Immature natural killer cell (primary cell): ENCODE measurements around the gene PSME2. TPM values are rescaled to one million over a fixed set of nuclear protein-coding genes. Genes with fewer than 3 reads are reported as not detected.

Experiments used
- DNase-seq, 3 donors: peaks; one replicate each; pipeline ENCODE4 v3.0.0; 2022; ENCODE audit warnings: mixed read lengths in 1 of 3
- H3K27ac Mint-ChIP-seq, 6 donors: one replicate each; pipeline ENCODE4 v1.8.0; 2020; ENCODE audit warnings: mixed read lengths in 6 of 6, mild to moderate bottlenecking in 5 of 6, inconsistent platforms in 4 of 6, moderate library complexity in 3 of 6
- H3K27me3 Mint-ChIP-seq, 3 donors: one replicate each; pipeline ENCODE4 v1.8.0; 2020 to 2021; ENCODE audit warnings: low read depth in 3 of 3, mild to moderate bottlenecking in 3 of 3, mixed read lengths in 3 of 3, moderate library complexity in 3 of 3, inconsistent platforms in 1 of 3
- H3K36me3 Mint-ChIP-seq, 3 donors: one replicate each; pipeline ENCODE4 v1.8.0; 2020; ENCODE audit warnings: mixed read lengths in 3 of 3, inconsistent platforms in 2 of 3, mild to moderate bottlenecking in 2 of 3
- H3K4me1 Mint-ChIP-seq, 2 donors: one replicate each; pipeline ENCODE4 v1.8.0; 2020; ENCODE audit warnings: inconsistent platforms in 2 of 2, mild to moderate bottlenecking in 2 of 2, mixed read lengths in 2 of 2, moderate library complexity in 1 of 2
- H3K4me3 Mint-ChIP-seq, 5 donors: one replicate each; pipeline ENCODE4 v1.8.0; 2020; ENCODE audit warnings: mild to moderate bottlenecking in 5 of 5, mixed read lengths in 5 of 5, inconsistent platforms in 3 of 5, moderate library complexity in 3 of 5
- H3K9me3 Mint-ChIP-seq, 6 donors: one replicate each; pipeline ENCODE4 v1.8.0; 2020; ENCODE audit warnings: mild to moderate bottlenecking in 6 of 6, mixed read lengths in 6 of 6, inconsistent platforms in 4 of 6, moderate library complexity in 3 of 6
- polyA plus RNA-seq, 3 donors: library from polyadenylated mRNA; unstranded; fragments of 300-500 nt; fragmentation: Illumina TruSeq; gene quantifications; one replicate each; pipeline ENCODE4 v1.2.3, GENCODE V29; 2021

PSME2 gene
- polyA plus RNA-seq, 3 donors from 2014 or later, result 650 to 1,160 (median 776) TPM

DNA sequence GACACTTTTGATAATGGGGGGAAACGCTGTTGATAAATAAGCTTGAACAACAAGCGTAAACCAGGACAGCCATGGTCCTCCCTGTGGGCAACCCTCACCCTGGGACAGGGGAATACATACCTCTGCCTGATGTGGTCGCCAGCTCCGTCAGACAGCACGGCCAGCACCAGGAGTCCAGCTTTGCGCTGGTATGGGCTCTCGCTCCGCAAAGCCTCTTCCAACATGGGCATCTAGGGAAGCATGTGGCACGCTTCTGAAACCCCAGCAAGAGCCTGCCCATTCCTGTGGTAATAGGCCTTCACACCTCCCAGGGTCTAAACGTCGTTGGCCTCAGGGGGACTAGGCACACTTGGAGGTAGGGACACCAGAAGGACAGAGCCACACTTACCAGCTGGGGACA, 39.3 kb upstream of the PSME2 start:
- Mint-ChIP-seq H3K27me3 (peaks cover 9 to 21% (median 11%) of the 10 kb centered on the region in 3 donors), H3K4me3 (no peak overlapping the region), H3K36me3 (peaks cover 0 to 8% (median 3%) of the 10 kb centered on the region in 3 donors), H3K4me1 (peaks cover 28 to 29% of the 10 kb centered on the region in 2 donors), H3K27ac (peak overlapping the region in 2 of 6 donors; percentile 16 to 36), H3K9me3 (no peaks in the 10 kb centered on the region)
- no peak for DNase-seq

DNA sequence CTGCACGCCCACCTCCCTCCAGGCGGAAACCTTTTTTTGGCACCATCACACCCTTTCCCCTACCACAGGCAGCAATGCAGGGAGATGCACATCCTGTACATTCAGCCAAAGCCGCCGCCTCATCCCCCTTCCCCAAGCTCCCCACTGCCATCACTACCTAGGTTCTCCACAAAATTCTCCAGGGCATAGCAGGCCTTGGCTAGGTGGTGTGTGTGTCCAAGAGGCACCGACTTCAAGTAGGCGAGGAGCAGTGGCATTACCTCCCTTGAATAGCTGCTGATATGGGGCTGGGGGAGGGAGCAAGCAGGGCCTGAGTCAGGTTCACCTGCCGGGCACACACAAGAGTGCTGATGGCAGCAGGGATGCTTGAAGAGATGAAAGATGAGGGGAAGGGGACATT, 38.6 kb upstream of the PSME2 start:
- Mint-ChIP-seq H3K27ac (peak overlapping the region in 1 of 6 donors; percentile 34), H3K4me3 (no peak overlapping the region), H3K4me1 (peaks cover 28% of the 10 kb centered on the region in 2 donors), H3K9me3 (no peaks in the 10 kb centered on the region), H3K27me3 (peaks cover 9 to 19% (median 11%) of the 10 kb centered on the region in 3 donors), H3K36me3 (peaks cover 0 to 10% (median 3%) of the 10 kb centered on the region in 3 donors)
- no peak for DNase-seq

DNA sequence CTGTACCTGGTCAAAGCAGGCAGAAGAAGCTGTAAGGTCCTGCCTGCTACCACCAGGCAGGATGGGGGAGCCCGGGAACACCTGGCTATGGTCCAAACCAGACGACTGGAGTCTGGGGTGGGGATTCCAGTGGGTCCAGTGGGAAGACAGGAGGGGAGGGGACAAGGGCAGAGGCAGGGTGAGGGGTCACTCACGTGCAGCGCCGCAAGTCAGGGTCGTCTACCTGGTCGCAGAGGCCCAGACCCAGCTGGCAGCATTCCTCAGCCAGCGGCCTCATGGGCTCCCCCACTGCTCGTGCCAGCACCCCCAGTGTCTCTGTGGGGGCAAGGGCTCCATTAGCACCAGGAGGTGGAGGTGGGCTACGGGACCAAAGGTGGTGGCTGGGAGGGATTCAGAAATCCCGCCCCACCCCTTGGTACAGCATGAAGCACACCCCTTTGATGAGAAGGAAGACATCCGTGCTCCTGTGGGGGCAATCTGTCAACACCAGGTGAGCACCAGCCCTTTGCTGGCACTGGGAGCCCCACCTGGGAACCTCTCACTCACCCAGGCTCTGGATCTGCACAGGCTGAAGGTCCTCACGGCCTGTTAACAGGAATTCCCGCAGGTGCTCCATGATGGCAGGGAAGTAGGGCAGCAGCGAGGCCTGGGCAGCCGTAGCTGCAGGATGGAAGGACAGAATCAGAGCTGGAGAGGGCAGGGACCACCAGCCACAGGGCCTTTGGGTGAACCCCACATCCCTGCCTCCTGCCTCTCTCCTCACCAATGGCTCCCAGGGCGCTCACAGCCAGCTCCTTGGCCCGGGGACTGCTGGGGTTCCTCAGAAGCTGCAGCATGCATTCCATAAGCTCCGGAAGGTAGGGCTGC, 37.9 kb upstream of the PSME2 start:
- Mint-ChIP-seq H3K27ac (no peak overlapping the region), H3K27me3 (peaks cover 9 to 19% (median 11%) of the 10 kb centered on the region in 3 donors), H3K36me3 (peaks cover 0 to 14% (median 3%) of the 10 kb centered on the region in 3 donors), H3K4me1 (peaks cover 25% of the 10 kb centered on the region in 2 donors), H3K4me3 (no peak overlapping the region), H3K9me3 (no peaks in the 10 kb centered on the region)
- DNase-seq, result no peak

DNA sequence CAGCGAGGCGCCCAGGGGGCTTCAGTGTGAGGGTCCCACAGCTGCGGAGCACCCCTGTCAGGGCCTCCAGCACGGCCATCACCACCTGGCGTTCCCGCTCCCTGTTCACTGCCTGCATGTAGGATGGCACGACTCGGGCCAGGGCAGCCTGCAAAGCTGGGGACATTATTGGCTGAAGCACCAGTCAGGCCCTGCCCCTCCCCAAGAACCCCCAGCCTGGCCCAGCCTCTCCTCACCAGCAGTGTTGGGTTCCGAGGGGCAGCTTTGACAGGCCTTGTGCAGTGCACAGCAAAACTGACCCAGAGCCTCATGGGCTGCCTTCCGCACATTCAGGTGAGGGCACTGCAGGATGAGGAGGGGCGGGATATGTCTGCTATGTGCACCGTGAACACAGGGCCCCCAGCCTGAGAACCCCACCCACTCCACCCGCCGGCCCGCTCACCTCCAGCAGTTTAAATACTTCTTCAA, 36.6 kb upstream of the PSME2 start:
- H3K4me3 Mint-ChIP-seq, result no peak overlapping the region
- H3K27ac Mint-ChIP-seq, result peak overlapping the region in 1 of 6 donors; percentile 67
- peaks cover 6 to 11% (median 8%) of the 10 kb centered on the region in 3 donors for H3K27me3 Mint-ChIP-seq
- peaks cover 0 to 18% (median 3%) of the 10 kb centered on the region in 3 donors for H3K36me3 Mint-ChIP-seq
- no peaks in the 10 kb centered on the region for H3K9me3 Mint-ChIP-seq
- H3K4me1 Mint-ChIP-seq, result peaks cover 13% of the 10 kb centered on the region in 2 donors
- DNase-seq, result no peak

DNA sequence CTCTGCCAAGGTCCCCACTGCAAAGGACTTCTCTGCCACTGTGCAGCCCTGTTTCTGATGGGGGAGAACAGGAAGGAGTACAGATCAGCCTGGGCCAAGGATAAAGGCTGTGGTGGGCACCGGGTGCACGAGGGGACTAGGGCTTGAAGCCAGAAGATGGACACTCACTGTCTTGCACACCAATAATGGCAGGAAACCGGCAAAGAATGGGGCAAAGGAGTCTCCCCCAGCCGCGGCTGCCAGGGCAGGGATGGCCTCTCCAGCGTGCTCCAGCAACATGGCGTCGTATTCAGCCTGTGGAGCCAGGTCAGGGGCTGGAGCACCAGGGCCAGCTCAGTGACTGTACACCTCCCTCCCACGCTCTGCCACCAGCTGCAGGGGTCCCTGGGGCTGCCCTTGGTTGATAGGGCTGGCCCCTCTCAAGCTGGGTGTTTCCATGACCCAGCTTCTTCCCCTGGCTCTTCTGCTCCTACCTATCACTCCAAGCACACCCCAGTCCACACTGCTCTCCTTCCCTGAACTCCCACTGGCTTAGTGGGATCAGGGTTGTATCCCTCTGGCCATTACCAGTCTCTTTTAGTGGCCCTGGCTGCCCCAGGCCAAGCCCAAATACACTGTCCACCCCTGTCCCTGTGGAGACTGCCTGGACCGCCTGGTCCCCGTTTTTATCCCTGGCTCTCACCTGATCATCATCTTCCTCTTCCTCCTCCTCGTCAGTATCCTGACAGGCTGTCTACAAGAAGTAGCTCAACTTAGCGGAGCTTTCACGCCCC, 35.9 kb upstream of the PSME2 start:
- peaks cover 5 to 6% of the 10 kb centered on the region in 2 donors for H3K4me1 Mint-ChIP-seq
- DNase-seq, result no peak
- peaks cover 0 to 18% (median 3%) of the 10 kb centered on the region in 3 donors for H3K36me3 Mint-ChIP-seq
- no peaks in the 10 kb centered on the region for H3K9me3 Mint-ChIP-seq
- H3K27ac Mint-ChIP-seq, result peak overlapping the region in 5 of 6 donors; percentile 16 to 83 (median 53)
- H3K4me3 Mint-ChIP-seq, result no peak overlapping the region
- peaks cover 6 to 8% (median 7%) of the 10 kb centered on the region in 3 donors for H3K27me3 Mint-ChIP-seq

DNA sequence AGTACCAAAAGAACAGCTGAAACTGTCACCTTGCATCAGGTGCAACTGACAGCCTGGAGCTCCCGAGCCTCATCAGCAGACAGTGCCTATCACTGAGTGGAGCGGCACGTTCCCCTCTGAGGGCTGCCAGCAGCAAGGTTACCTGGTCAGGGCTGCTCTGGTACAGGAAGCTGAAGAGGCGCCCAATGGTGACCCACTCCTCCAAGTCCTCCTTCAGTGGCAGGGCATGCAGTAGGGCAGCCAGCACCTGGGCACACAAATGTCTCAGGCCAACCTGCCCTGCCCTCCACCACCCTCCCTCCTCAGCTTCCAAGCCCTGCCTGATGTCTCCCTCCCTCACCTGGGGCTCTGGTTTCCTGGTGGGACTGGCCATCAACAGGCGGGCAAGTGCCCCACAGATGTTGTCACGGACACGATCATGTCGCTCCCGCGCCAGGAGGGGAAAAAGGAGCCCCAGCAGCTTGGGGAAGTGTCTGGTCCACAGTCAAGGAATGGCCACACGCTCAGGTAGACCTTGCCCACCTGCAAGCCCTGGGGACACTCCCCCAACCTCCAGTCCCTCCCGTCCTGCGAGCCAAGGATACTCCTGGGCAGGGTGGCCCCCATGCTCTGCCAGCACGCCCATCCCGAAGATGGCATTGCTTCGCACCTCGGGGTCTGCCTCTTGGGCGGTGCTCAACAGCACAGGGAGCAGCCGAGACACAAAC, 35.1 kb upstream of the PSME2 start:
- Mint-ChIP-seq H3K9me3 (no peaks in the 10 kb centered on the region), H3K4me1 (peaks cover 0 to 1% of the 10 kb centered on the region in 2 donors), H3K27me3 (peaks cover 7 to 9% (median 8%) of the 10 kb centered on the region in 3 donors), H3K36me3 (peaks cover 0 to 18% (median 3%) of the 10 kb centered on the region in 3 donors), H3K27ac (peak overlapping the region in 1 of 6 donors; percentile 46), H3K4me3 (no peak overlapping the region)
- DNase-seq, result no peak

DNA sequence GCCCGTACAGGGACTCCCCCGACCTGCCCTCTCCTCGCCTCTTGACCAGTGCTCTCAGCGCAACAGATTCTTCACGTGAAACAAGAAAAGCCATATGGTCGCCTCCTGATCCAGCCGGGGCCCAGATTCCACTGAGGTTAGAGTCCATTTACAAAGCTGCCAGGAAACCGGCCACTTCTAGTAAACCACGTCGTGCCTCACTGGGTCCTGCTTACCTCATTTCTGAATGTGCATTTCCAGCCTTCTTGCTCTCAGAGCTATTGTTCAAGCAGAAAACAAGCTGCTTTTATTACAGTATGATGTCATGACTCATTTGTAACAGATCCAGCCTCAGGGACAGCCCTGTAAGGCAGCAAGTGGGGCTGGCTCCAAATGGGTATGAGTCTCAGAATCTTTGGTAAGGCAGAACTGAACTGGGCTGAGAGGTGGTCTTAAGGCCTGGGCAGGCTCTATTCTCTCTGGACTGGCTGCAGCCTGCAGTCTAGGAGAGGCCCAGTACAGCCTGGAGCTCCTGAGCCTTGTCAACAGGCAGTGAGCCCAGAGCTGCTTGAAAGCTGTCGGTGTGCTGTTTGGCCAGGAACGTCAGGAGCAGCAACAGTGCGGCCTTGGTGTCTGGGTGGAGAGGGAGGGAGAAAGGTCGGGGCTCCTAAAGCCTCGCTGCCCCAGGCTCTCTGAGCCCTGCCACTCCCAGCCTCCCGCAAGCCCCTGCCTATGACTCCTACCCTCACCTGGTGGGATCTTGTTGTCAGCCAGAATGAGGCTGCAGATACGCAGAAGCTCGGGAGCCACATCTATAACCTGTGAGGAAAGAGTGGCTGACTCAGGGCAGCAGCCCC, 33.8 kb upstream of the PSME2 start:
- H3K27ac Mint-ChIP-seq, result peak overlapping the region in 4 of 6 donors; percentile 5 to 69 (median 46)
- peaks cover 0 to under 1% (median 0%) of the 10 kb centered on the region in 6 donors for H3K9me3 Mint-ChIP-seq
- peaks cover 6 to 9% (median 8%) of the 10 kb centered on the region in 3 donors for H3K27me3 Mint-ChIP-seq
- no peak for DNase-seq
- H3K4me3 Mint-ChIP-seq, result no peak overlapping the region
- H3K36me3 Mint-ChIP-seq, result peaks cover 0 to 18% (median 3%) of the 10 kb centered on the region in 3 donors
- H3K4me1 Mint-ChIP-seq, result no peaks in the 10 kb centered on the region

DNA sequence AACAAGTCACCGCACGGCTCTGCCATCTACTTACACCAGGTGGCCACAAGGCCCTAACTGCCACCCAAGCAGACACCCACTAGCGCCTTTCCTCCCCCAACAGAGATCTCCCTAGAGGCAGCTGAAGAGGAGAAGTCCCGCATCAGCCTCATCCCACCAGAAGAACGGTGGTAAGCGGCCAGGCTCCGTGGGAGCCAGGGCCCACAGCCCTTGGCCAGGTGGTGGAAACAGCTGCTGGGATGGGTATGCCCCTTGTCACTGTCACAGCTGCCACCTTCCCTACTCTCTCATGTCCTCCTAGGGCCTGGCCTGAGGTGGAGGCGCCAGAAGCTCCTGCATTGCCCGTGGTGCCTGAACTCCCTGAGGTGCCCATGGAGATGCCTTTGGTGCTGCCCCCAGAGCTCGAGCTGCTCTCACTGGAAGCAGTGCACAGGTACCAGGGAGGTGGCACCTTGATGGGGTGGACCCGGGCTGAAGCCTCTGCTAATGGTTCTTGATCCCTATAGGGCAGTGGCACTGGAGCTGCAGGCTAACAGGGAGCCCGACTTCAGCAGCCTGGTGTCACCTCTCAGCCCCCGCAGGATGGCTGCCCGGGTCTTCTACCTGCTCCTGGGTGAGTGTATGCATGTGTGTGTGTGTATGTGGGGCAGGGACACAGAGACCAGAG, 33.0 kb upstream of the PSME2 start:
- Mint-ChIP-seq H3K4me1 (no peaks in the 10 kb centered on the region), H3K36me3 (peaks cover 3 to 22% (median 4%) of the 10 kb centered on the region in 3 donors), H3K9me3 (peaks cover 0 to 1% (median 0%) of the 10 kb centered on the region in 6 donors), H3K27me3 (peaks cover 4 to 9% (median 5%) of the 10 kb centered on the region in 3 donors), H3K4me3 (no peak overlapping the region), H3K27ac (peak overlapping the region in 3 of 6 donors; percentile 7 to 40 (median 37))
- DNase-seq, result no peak

DNA sequence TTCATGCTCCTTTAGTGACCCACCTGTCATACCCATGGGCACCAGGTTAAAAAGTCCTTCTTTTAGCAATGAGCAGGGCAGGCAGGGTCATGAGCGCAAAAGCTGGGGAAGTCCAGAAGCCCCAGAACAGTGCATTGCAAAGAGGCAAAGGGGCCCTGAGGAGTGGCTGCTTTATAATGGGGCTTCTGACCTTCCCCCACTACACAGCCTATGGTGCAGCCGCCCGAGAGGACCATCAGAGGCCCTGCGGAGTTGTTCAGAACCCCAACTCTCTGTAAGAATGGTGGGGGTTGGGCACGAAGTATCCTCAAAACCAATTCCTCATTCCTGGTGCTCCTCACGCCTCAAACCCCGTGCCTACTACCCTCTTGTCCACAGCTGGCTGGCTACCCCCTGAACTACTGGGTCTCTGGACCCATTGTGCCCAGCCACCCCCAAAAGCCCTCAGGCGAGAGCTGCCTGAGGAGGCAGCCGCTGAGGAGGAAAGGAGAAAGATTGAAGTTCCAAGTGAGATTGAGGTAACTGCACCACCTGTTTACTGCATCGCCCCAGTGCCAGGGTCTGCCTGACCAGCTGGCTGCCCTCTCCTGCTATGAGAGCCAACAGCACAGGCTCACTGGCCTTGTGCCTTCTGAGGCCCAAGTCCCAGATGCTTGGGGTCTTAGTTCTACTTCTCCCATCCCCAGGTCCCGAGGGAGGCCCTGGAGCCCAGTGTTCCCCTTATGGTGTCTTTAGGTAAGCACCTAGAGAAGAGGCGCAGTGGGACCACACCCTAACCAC, 32.2 kb upstream of the PSME2 start:
- H3K27ac Mint-ChIP-seq, result peak overlapping the region in 2 of 6 donors; percentile 7 to 40
- H3K36me3 Mint-ChIP-seq, result peaks cover 3 to 24% (median 4%) of the 10 kb centered on the region in 3 donors
- no peak overlapping the region for H3K4me3 Mint-ChIP-seq
- no peak for DNase-seq
- H3K9me3 Mint-ChIP-seq, result peaks cover 0 to 1% (median 0%) of the 10 kb centered on the region in 6 donors
- peaks cover 4 to 12% (median 6%) of the 10 kb centered on the region in 3 donors for H3K27me3 Mint-ChIP-seq
- H3K4me1 Mint-ChIP-seq, result peaks cover under 1% of the 10 kb centered on the region in 2 donors

DNA sequence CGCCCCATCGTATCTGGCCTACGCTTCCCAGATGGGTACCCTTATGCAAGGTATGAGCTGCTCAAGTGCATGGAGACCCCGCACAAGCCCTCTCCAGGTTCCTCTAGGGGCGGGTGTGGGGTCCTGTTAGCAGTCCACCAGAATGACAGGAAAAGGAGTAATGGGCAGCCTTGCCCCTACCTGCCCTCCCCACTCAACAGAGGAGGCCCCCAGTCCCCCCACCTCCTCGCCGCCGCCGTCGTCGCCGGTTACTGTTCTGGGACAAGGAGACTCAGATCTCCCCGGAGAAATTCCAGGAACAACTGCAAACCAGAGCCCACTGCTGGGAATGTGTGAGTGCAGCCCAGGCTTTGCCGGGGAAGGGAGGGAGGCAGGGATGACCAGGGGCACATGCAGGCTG, 31.5 kb upstream of the PSME2 start:
- peaks cover 2 to 7% of the 10 kb centered on the region in 2 donors for H3K4me1 Mint-ChIP-seq
- no peak overlapping the region for H3K4me3 Mint-ChIP-seq
- H3K36me3 Mint-ChIP-seq, result peaks cover 3 to 24% (median 4%) of the 10 kb centered on the region in 3 donors
- H3K27me3 Mint-ChIP-seq, result peaks cover 4 to 12% (median 6%) of the 10 kb centered on the region in 3 donors
- no peak for DNase-seq
- H3K27ac Mint-ChIP-seq, result no peak overlapping the region
- peaks cover 0 to 1% (median 0%) of the 10 kb centered on the region in 6 donors for H3K9me3 Mint-ChIP-seq

DNA sequence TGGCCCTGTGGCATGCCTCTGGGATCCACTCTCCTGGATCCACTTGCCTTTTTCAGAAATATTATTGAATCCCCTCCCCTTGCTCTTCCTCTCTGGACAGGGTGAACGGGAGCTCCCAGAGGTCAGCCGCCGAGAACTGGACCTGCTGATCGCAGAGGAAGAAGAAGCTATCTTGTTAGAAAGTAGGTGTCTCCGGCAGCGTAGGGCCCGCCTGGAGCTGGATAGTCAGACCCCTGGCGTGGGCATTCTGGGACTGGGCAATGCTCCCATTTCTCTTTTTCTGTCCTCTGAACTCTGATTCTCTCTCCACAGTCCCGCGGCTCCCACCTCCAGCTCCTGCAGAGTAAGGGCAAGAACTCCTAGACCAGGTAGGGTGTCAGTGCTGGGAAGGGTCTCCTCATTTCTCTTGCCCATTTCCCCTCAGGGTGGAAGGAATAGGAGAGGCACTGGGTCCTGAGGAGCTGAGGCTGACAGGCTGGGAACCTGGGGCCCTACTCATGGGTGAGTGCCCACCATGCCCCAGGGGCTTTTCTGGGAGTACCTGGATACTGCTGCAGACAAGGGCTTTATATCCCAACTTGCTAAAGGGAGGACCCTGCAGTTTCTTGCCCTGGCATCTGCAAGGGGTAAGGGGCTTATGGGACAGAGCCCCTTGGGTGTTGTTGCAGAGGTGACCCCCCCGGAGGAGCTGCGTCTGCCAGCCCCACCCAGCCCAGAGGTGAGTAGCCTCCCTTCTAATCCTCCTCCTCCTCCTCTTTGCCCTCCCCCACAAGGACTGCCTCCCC, 30.8 kb upstream of the PSME2 start:
- H3K27ac Mint-ChIP-seq, result peak overlapping the region in 1 of 6 donors; percentile 76
- H3K36me3 Mint-ChIP-seq, result peaks cover 0 to 19% (median 4%) of the 10 kb centered on the region in 3 donors
- peaks cover 0 to 1% (median 0%) of the 10 kb centered on the region in 6 donors for H3K9me3 Mint-ChIP-seq
- H3K27me3 Mint-ChIP-seq, result peaks cover 0 to 11% (median 6%) of the 10 kb centered on the region in 3 donors
- peaks cover 4 to 11% of the 10 kb centered on the region in 2 donors for H3K4me1 Mint-ChIP-seq
- DNase-seq, result no peak
- no peak overlapping the region for H3K4me3 Mint-ChIP-seq
